Breast epithelium (tissue), 4 donors: ENCODE data around the gene AOX1. TPM values are rescaled to one million over a fixed set of nuclear protein-coding genes. Genes with fewer than 3 reads are reported as not detected.
A peak's percentile ranks its signal among the peaks of the same experiment; 100 is the strongest.

ENCODE experiments used
- DNase-seq, 2 donors: peaks; one replicate each; pipeline ENCODE4 v3.0.0-alpha.2; 2019; ENCODE audit warnings: low spot score in 2 of 2
- H3K27ac ChIP-seq, 2 donors: fragments of 200-600 bp; sonication (generic) in 1 of 2; one replicate each; pipeline ENCODE4 v1.5.1; 2016 to 2019; ENCODE audit warnings: mild to moderate bottlenecking in 1 of 2
- H3K27me3 ChIP-seq, 2 donors: fragments of 200-600 bp; sonication (generic) in 1 of 2; one replicate each; pipeline versions ENCODE4 v1.5.1 to v1.6.0; 2017 to 2019; ENCODE audit warnings: control low read depth in 1 of 2, mild to moderate bottlenecking in 1 of 2
- H3K36me3 ChIP-seq: fragments of 200-600 bp; one replicate; pipeline ENCODE4 v1.5.1; 2019
- H3K4me1 ChIP-seq, 2 donors: fragments of 200-600 bp; sonication (generic); one replicate each; pipeline ENCODE4 v1.5.1; 2016 to 2019; ENCODE audit warnings: control low read depth in 1 of 2
- H3K4me3 ChIP-seq, 3 donors: fragments of 200-600 bp; sonication (generic); 1 replicate in 2 of 3; 2 replicates in 1 of 3; pipeline ENCODE4 v1.5.1; 2016 to 2019; ENCODE audit warnings: mild to moderate bottlenecking in 3 of 3, moderate library complexity in 2 of 3
- H3K9me3 ChIP-seq, 2 donors: fragments of 200-600 bp; sonication (generic) in 1 of 2; one replicate each; pipeline ENCODE4 v1.5.1; 2016 to 2019; ENCODE audit warnings: control low read depth in 1 of 2
- POLR2A ChIP-seq: fragments of 450-650 bp; IDR thresholded peaks from one replicate; pipeline ENCODE4 v1.6.1; 2016; ENCODE audit warnings: antibody characterized with exemption, mild to moderate bottlenecking, moderate library complexity
- POLR2AphosphoS5 ChIP-seq, 3 donors: sonication (generic); formaldehyde crosslinking; IDR thresholded peaks; one replicate each; pipeline ENCODE4 v1.6.1; 2017; ENCODE audit warnings: antibody characterized with exemption in 3 of 3
- intact Hi-C: fragments of 100-400 bp; cut with DNase I; formaldehyde crosslinking; loops from one replicate; pipeline ENCODE4 v1.15.1; 2023; ENCODE audit warnings: low total_unique reads
- total RNA-seq, 3 donors: library from RNA; depleted of rRNA; stranded (reverse); fragments of >200 nt; gene quantifications; one replicate each; pipeline ENCODE4 v1.1.0, GENCODE V29; 2016
- TF ChIP-seq, protein P1 (sequence below), 3 donors: fragments of 450-650 bp; IDR thresholded peaks; one replicate each; pipeline ENCODE4 v1.5.1; 2016 to 2017; ENCODE audit warnings: antibody characterized with exemption in 3 of 3, mild to moderate bottlenecking in 3 of 3, moderate library complexity in 3 of 3

Gene AOX1
- total RNA-seq, 3 donors from 2014 or later, result 100.0 to 611 (median 111) TPM

DNA sequence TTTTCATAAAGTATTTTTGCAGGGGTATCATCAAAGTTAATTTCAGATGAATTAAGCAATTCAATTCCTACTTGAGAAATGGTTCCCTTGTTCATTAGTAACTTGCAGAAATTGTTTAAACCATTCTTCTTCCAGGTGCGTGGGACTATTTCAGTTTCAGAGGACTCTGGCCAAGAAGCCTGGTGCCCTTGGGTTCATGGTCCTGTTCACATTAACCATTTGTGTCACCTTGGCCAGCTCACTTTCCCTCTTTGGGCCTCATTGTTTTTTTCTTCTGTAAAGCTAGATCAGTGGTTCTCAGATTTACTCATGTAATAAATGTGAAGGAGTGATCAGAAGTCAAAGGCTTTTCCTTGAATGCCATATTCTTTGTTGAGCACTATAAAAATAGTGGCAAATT lies 113.5 kb downstream of the AOX1 start:
- no peak for DNase-seq
- H3K9me3 ChIP-seq, result no peaks in the 10 kb centered on the region
- H3K27ac ChIP-seq, result no peak overlapping the region
- no peaks in the 10 kb centered on the region for H3K4me1 ChIP-seq
- H3K27me3 ChIP-seq, result no peaks in the 10 kb centered on the region
- no peaks in the 10 kb centered on the region for H3K36me3 ChIP-seq
- no peak overlapping the region for H3K4me3 ChIP-seq
- TF ChIP-seq POLR2AphosphoS5 (IDR thresholded peaks at IDR 0.05), result no peak
- TF ChIP-seq POLR2A, result no peak
- TF ChIP-seq, protein P1, sequence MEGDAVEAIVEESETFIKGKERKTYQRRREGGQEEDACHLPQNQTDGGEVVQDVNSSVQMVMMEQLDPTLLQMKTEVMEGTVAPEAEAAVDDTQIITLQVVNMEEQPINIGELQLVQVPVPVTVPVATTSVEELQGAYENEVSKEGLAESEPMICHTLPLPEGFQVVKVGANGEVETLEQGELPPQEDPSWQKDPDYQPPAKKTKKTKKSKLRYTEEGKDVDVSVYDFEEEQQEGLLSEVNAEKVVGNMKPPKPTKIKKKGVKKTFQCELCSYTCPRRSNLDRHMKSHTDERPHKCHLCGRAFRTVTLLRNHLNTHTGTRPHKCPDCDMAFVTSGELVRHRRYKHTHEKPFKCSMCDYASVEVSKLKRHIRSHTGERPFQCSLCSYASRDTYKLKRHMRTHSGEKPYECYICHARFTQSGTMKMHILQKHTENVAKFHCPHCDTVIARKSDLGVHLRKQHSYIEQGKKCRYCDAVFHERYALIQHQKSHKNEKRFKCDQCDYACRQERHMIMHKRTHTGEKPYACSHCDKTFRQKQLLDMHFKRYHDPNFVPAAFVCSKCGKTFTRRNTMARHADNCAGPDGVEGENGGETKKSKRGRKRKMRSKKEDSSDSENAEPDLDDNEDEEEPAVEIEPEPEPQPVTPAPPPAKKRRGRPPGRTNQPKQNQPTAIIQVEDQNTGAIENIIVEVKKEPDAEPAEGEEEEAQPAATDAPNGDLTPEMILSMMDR (IDR thresholded peaks at IDR 0.05), result no peak
- intact Hi-C loops, result no loop called here

DNA sequence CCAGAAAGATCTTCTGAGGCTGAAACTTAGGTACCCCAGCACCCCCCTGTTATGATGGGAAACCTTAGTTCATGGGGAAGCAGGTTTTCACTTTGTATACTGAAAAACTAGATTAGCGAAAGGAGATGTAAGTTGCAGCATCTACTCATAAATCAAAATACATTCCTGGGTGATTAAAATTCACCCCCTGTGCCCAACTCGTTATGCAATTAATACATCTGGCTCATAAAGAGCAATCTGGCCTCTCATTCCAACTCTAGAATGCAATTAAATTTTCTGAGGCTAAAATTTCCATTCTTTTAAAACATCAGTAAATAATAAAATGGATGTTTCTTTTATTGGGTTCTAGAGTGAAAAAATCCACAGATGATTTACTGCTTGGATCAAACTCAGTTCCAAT lies 115.0 kb downstream of the AOX1 start:
- DNase-seq, result no peak
- Histone ChIP-seq H3K4me3 (no peak overlapping the region), H3K27me3 (no peaks in the 10 kb centered on the region), H3K36me3 (no peaks in the 10 kb centered on the region), H3K27ac (no peak overlapping the region), H3K9me3 (no peaks in the 10 kb centered on the region), H3K4me1 (no peaks in the 10 kb centered on the region)
- TF ChIP-seq POLR2AphosphoS5 (IDR thresholded peaks at IDR 0.05), result no peak
- TF ChIP-seq POLR2A, result no peak
- TF ChIP-seq, protein P1 (IDR thresholded peaks at IDR 0.05), result no peak
- intact Hi-C loops, result no loop called here

DNA sequence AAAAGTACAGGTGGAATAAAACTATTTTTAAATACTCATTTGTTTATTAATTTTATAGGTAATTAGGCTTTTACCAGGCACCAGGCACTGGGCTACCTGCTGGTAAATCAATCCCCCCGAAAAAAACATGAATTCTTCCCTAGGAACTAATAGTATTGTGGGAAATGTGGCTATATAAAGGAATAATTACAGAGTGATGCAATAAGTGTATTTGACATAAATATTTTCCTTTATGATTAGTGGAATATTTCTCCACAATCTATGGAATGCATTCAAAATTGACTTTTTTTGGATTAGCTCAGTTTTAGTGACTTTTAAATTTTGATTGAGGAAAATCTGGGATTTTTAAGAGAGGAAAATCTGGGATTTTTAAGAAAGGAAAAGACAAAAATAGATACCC lies 116.2 kb downstream of the AOX1 start:
- H3K4me3 ChIP-seq, result no peak overlapping the region
- no peak overlapping the region for H3K27ac ChIP-seq
- H3K36me3 ChIP-seq, result no peaks in the 10 kb centered on the region
- TF ChIP-seq POLR2AphosphoS5 (IDR thresholded peaks at IDR 0.05) (no peak), POLR2A (no peak)
- TF ChIP-seq, protein P1 (IDR thresholded peaks at IDR 0.05), result no peak
- no peaks in the 10 kb centered on the region for H3K9me3 ChIP-seq
- intact Hi-C loops, result no loop called here
- no peak for DNase-seq
- H3K4me1 ChIP-seq, result no peaks in the 10 kb centered on the region
- H3K27me3 ChIP-seq, result no peaks in the 10 kb centered on the region

DNA sequence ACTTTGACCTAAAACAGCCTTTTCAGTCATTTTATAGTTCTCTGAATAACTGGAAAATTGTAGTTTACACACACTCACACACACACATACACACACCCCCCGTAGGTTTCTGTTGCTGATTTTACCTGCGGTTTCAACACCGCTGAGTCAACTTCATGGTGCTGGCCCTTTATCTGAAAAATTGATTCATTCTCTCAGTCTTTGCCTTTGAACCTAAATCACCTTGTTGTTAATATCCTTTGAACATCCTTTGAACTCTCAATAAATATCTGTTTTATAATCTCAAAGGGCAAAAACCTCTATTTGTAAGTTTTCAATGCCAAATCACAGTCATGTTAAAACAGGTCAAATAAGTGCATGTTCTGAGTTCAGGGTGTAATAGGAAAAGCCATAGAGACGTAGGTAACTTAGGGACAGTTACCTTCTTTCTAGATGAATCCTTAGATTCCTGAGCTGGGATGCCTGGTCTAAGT lies 116.9 kb downstream of the AOX1 start:
- no peaks in the 10 kb centered on the region for H3K4me1 ChIP-seq
- no peak overlapping the region for H3K4me3 ChIP-seq
- no peak overlapping the region for H3K27ac ChIP-seq
- intact Hi-C loops, result no loop called here
- TF ChIP-seq, protein P1 (IDR thresholded peaks at IDR 0.05), result no peak
- no peak for TF ChIP-seq POLR2A
- no peak for TF ChIP-seq POLR2AphosphoS5 (IDR thresholded peaks at IDR 0.05)
- no peaks in the 10 kb centered on the region for H3K36me3 ChIP-seq
- DNase-seq, result no peak
- H3K9me3 ChIP-seq, result no peaks in the 10 kb centered on the region
- H3K27me3 ChIP-seq, result no peaks in the 10 kb centered on the region

DNA sequence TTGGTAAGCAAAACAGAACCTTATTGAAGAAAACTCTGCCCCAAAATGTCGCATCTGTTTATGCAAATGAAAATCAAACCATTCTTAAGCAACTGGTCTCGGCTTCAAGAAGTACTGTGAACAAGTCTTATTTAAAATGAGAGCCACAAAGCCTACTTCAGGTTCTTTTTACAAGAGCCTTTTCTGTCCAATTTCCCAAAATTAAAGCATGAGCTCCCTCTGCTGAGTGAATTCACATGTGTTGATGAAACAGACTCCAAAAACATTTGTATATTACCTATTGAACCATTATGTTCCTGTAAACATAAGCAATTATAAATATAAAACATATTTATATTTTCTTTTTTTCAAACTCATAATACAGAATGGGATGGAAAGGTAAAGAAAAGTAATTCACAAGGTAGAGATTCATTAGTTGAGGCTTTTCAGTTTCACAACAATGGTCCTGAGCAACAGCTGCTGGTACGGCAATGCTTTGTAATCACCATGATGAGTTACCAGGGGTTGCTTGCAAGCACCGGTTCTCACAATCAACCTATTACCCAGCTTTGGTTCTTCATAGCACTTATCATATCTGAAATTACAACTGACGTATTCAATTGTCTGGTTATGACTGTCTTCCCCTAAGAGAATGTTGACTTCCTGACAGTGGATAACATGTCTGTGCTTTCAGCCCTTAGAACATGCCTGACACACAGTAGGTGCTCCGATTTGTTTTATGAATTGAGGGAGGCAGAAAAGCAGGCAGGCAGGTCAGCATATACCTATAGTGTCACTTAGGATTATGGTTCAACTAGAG lies 117.5 kb downstream of the AOX1 start:
- H3K4me3 ChIP-seq, result no peak overlapping the region
- DNase-seq, result no peak
- intact Hi-C loops, result no loop called here

More for the DNA sequence above, 117.5 kb downstream of the AOX1 start:
- Histone ChIP-seq H3K27me3 (no peaks in the 10 kb centered on the region), H3K9me3 (no peaks in the 10 kb centered on the region), H3K4me1 (no peaks in the 10 kb centered on the region), H3K36me3 (no peaks in the 10 kb centered on the region), H3K27ac (no peak overlapping the region)
- TF ChIP-seq, protein P1 (IDR thresholded peaks at IDR 0.05), result peak in 2 of 3 donors; percentile 63 to 64
- no peak for TF ChIP-seq POLR2A
- TF ChIP-seq POLR2AphosphoS5 (IDR thresholded peaks at IDR 0.05), result no peak
